Measurements from ENCODE around the gene SELENOO.

DNA sequence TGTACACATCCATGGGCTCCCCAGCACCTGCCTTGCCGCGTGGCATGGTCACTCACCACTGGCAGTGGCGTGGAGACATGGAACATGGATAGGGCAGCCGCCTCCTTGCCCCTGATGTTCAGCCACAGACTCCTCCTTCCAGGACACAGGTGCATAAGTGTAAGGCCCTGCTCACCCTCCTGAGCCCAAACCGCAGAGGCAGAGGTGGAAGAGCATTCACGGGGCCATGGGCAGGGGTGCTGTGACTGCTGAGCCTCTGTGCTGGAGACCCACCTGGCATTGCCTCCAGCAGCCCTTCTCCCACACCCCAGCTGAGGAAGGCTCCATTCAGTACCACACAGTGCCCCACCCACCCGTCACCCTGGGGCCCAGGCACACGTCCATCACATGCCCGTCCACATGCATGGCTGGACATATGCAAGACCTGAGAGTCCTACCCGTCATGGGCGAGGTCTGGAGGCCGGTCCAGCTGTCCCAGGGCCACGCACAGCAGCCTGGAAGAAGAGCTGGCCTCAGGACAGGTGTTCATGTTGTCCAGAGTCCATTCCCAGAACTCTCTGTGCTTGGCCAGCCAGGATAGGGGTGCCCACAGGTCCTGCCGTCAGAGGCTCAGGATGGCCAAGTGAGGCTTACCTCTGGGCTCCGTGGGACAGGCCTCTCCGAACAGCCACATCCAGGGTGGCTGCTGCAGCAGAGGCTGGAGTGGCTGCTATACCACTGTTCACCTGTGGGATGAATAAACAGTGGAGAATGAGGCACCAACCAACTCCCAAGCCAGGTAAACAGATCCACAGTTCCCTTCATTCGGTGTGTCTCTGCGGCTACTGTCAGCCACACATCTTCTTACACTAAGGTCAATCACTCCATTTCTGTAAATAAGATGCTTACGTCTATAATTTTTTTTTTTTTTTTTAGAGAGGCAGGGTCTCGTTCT, 45.7 kb downstream of the SELENOO start:
- TF ChIP-seq SIN3A (IDR thresholded peaks at IDR 0.05; ENCODE audit: borderline replicate concordance, insufficient read depth, low read depth, low read length) (no peak), POLR2AphosphoS5 (IDR thresholded peaks at IDR 0.05; ENCODE audit: low read depth, low read length) (no peak), TCF7L2 (IDR thresholded peaks at IDR 0.05; ENCODE audit: low read depth, low read length) (no peak)
- TF ChIP-seq, protein P1, sequence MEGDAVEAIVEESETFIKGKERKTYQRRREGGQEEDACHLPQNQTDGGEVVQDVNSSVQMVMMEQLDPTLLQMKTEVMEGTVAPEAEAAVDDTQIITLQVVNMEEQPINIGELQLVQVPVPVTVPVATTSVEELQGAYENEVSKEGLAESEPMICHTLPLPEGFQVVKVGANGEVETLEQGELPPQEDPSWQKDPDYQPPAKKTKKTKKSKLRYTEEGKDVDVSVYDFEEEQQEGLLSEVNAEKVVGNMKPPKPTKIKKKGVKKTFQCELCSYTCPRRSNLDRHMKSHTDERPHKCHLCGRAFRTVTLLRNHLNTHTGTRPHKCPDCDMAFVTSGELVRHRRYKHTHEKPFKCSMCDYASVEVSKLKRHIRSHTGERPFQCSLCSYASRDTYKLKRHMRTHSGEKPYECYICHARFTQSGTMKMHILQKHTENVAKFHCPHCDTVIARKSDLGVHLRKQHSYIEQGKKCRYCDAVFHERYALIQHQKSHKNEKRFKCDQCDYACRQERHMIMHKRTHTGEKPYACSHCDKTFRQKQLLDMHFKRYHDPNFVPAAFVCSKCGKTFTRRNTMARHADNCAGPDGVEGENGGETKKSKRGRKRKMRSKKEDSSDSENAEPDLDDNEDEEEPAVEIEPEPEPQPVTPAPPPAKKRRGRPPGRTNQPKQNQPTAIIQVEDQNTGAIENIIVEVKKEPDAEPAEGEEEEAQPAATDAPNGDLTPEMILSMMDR (IDR thresholded peaks at IDR 0.05): peak; percentile 18; the same call in 1 of the 2 replicates
- TF ChIP-seq, protein P2, sequence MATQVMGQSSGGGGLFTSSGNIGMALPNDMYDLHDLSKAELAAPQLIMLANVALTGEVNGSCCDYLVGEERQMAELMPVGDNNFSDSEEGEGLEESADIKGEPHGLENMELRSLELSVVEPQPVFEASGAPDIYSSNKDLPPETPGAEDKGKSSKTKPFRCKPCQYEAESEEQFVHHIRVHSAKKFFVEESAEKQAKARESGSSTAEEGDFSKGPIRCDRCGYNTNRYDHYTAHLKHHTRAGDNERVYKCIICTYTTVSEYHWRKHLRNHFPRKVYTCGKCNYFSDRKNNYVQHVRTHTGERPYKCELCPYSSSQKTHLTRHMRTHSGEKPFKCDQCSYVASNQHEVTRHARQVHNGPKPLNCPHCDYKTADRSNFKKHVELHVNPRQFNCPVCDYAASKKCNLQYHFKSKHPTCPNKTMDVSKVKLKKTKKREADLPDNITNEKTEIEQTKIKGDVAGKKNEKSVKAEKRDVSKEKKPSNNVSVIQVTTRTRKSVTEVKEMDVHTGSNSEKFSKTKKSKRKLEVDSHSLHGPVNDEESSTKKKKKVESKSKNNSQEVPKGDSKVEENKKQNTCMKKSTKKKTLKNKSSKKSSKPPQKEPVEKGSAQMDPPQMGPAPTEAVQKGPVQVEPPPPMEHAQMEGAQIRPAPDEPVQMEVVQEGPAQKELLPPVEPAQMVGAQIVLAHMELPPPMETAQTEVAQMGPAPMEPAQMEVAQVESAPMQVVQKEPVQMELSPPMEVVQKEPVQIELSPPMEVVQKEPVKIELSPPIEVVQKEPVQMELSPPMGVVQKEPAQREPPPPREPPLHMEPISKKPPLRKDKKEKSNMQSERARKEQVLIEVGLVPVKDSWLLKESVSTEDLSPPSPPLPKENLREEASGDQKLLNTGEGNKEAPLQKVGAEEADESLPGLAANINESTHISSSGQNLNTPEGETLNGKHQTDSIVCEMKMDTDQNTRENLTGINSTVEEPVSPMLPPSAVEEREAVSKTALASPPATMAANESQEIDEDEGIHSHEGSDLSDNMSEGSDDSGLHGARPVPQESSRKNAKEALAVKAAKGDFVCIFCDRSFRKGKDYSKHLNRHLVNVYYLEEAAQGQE (IDR thresholded peaks at IDR 0.05; ENCODE audit: insufficient read depth in 1 of 2, low read depth in 2 of 2, low read length in 1 of 2): no peak
